Liver (tissue), 9 donors: ENCODE data around the gene LCMT2. TPM values are rescaled to one million over a fixed set of nuclear protein-coding genes. Genes with fewer than 3 reads are reported as not detected.

Experiments
- DNase-seq: peaks from one replicate; pipeline ENCODE4 v3.0.0-alpha.2; 2017; ENCODE audit warnings: low spot score
- H3K27ac ChIP-seq, 2 donors: one replicate each; pipeline ENCODE4 v1.7.0; 2013; ENCODE audit warnings: inconsistent platforms in 2 of 2, low read length in 2 of 2, control low read depth in 1 of 2, low read depth in 1 of 2, mild to moderate bottlenecking in 1 of 2
- H3K27me3 ChIP-seq, 4 donors: one replicate each; pipeline versions ENCODE4 v1.6.1 to v1.7.0; 2013; ENCODE audit warnings: low read length in 3 of 4, inconsistent platforms in 1 of 4, mild to moderate bottlenecking in 1 of 4, moderate library complexity in 1 of 4; ENCODE audit not compliant: control insufficient read depth in 4 of 4, insufficient read depth in 4 of 4
- H3K36me3 ChIP-seq, 4 donors: one replicate each; pipeline versions ENCODE4 v1.6.1 to v1.7.0; 2013; ENCODE audit warnings: low read length in 3 of 4, mild to moderate bottlenecking in 3 of 4, low read depth in 1 of 4, moderate library complexity in 1 of 4; ENCODE audit not compliant: control insufficient read depth in 4 of 4, insufficient read depth in 3 of 4
- H3K4me1 ChIP-seq, 4 donors: one replicate each; pipeline versions ENCODE4 v1.6.1 to v1.7.0; 2013; ENCODE audit warnings: low read length in 3 of 4, mild to moderate bottlenecking in 3 of 4, moderate library complexity in 1 of 4; ENCODE audit not compliant: control insufficient read depth in 4 of 4, insufficient read depth in 4 of 4
- H3K4me3 ChIP-seq, 3 donors: one replicate each; pipeline versions ENCODE4 v1.6.1 to v1.7.0; 2013; ENCODE audit warnings: low read length in 3 of 3, control low read depth in 1 of 3, low read depth in 1 of 3, mild to moderate bottlenecking in 1 of 3
- H3K9ac ChIP-seq, 2 donors: one replicate each; pipeline ENCODE4 v1.7.0; 2013; ENCODE audit warnings: low read length in 2 of 2, mild to moderate bottlenecking in 2 of 2, moderate library complexity in 2 of 2, control low read depth in 1 of 2, low read depth in 1 of 2
- H3K9me3 ChIP-seq, 4 donors: one replicate each; pipeline versions ENCODE4 v1.6.1 to v1.7.0; 2013; ENCODE audit warnings: low read length in 3 of 4; ENCODE audit not compliant: control insufficient read depth in 4 of 4
- EGR1 ChIP-seq, 2 donors: IDR thresholded peaks; 2 replicates each; pipeline ENCODE4 v1.6.1; 2016 to 2018; ENCODE audit warnings: antibody characterized with exemption in 2 of 2, low read depth in 2 of 2
- FOXA2 ChIP-seq: IDR thresholded peaks from 2 replicates; pipeline ENCODE4 v1.6.1; 2016; ENCODE audit warnings: antibody characterized with exemption
- HNF4A ChIP-seq, 2 donors: conservative IDR thresholded peaks; 2 replicates each; pipeline ENCODE4 v1.6.1; 2016; ENCODE audit warnings: antibody characterized with exemption in 2 of 2, mild to moderate bottlenecking in 2 of 2
- HNF4G ChIP-seq: IDR thresholded peaks from 2 replicates; pipeline ENCODE4 v1.6.1; 2016; ENCODE audit warnings: antibody characterized with exemption
- SP1 ChIP-seq: IDR thresholded peaks from 2 replicates; pipeline ENCODE4 v1.6.1; 2018; ENCODE audit warnings: antibody characterized with exemption, mild to moderate bottlenecking
- TAF1 ChIP-seq: conservative IDR thresholded peaks from 2 replicates; pipeline ENCODE4 v1.6.1; 2016; ENCODE audit warnings: antibody characterized with exemption, mild to moderate bottlenecking
- YY1 ChIP-seq: IDR thresholded peaks from 2 replicates; pipeline ENCODE4 v1.6.1; 2016; ENCODE audit warnings: antibody characterized with exemption, mild to moderate bottlenecking
- WGBS: extraction: QIAGEN DNeasy Blood & Tissue Kit; methylation state at CpG from one replicate; pipeline ENCODE4 v1.1.7; 2013; 5-methylcytosine and 5-hydroxymethylcytosine counted together
- polyA plus RNA-seq, 2 donors: library from polyadenylated mRNA; stranded (reverse) in 1 of 2; unstranded in 1 of 2; fragments of 200-250 nt in 1 of 2; fragments of >200 nt in 1 of 2; fragmentation: Nextera tagmentation in 1 of 2; extraction: Ambion mirVana in 1 of 2; gene quantifications; one replicate each; pipeline versions ENCODE4 v1.2.1 to v1.2.3, GENCODE V29; 2013 to 2015
- total RNA-seq, 2 donors: library from RNA; depleted of rRNA; stranded (reverse); fragments of >200 nt; gene quantifications; one replicate each; pipeline ENCODE4 v1.2.3, GENCODE V29; 2014
- TF ChIP-seq, protein P1 (sequence below): IDR thresholded peaks from 2 replicates; pipeline ENCODE4 v1.6.1; 2016; ENCODE audit warnings: antibody characterized with exemption
- TF ChIP-seq, protein P2 (sequence below): IDR thresholded peaks from 2 replicates; pipeline ENCODE4 v1.6.1; 2016; ENCODE audit warnings: antibody characterized with exemption, mild to moderate bottlenecking
- TF ChIP-seq, protein P3 (sequence below): IDR thresholded peaks from 2 replicates; pipeline ENCODE4 v1.6.1; 2016; ENCODE audit warnings: antibody characterized with exemption
- TF ChIP-seq, protein P4 (sequence below): IDR thresholded peaks from 2 replicates; pipeline ENCODE4 v1.6.1; 2016; ENCODE audit warnings: antibody characterized with exemption
- TF ChIP-seq, protein P5 (sequence below): fragments of 150-350 bp; IDR thresholded peaks from 2 replicates; pipeline ENCODE4 v1.5.1; 2017; ENCODE audit warnings: improper control_type of control experiment, low read depth, low read length; ENCODE audit not compliant: missing input control
- donor health status: healthy.
- donor health status: healthy.
- donor health status: healthy.
- donor health status: healthy.
- donor health status: healthy.

LCMT2 gene
- total and polyA plus RNA-seq, 4 donors, result 3.1 to 4.3 (median 3.9) TPM

DNA sequence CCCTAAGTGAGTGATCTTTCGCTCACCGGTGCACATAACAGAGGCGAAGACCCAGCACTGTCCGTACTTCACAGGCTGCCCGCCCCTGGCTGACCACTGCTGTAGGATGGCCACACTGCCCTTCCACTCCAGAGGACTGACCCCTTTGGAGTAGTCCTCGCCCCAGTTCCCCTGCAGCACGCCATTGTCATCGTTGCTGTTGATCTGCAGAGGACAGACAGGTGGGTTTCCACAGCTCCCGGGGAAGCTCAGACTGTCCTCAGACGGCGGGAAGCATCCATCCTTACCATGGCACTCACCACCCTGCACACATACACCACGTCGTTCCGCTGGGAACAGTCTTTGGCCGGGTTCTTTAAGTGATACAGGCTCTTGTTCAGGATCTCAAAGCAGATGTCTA, 43.1 kb downstream of the LCMT2 start:
- no peak for DNase-seq
- no peaks in the 10 kb centered on the region for H3K36me3 ChIP-seq

DNA sequence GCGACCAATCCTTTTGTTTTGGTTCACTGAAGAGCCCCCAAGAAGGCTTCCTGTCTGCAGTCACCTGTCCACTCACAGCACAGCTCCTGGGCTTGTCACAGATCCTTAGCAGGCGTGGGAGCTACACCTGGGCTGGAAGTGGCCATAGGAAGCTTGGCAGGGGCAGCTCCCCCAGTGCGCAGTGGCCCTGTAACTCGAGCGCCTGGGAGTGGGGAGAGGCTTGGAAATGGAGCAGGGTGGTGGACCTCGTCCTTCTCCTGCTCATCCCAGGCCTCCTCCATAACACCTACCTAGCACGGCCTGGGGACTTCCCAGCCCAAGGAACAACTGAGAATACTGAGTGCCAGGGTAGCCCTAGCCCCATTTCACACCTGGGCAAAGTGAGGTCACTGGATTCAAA, 44.3 kb downstream of the LCMT2 start:
- Histone ChIP-seq H3K9me3 (no peaks in the 10 kb centered on the region), H3K27ac (no peak overlapping the region), H3K4me1 (no peaks in the 10 kb centered on the region), H3K9ac (no peak overlapping the region), H3K4me3 (no peak overlapping the region), H3K27me3 (no peaks in the 10 kb centered on the region), H3K36me3 (no peaks in the 10 kb centered on the region)
- TF ChIP-seq, protein P1, sequence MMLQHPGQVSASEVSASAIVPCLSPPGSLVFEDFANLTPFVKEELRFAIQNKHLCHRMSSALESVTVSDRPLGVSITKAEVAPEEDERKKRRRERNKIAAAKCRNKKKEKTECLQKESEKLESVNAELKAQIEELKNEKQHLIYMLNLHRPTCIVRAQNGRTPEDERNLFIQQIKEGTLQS, result no peak
- TF ChIP-seq YY1, result no peak
- TF ChIP-seq, protein P2, sequence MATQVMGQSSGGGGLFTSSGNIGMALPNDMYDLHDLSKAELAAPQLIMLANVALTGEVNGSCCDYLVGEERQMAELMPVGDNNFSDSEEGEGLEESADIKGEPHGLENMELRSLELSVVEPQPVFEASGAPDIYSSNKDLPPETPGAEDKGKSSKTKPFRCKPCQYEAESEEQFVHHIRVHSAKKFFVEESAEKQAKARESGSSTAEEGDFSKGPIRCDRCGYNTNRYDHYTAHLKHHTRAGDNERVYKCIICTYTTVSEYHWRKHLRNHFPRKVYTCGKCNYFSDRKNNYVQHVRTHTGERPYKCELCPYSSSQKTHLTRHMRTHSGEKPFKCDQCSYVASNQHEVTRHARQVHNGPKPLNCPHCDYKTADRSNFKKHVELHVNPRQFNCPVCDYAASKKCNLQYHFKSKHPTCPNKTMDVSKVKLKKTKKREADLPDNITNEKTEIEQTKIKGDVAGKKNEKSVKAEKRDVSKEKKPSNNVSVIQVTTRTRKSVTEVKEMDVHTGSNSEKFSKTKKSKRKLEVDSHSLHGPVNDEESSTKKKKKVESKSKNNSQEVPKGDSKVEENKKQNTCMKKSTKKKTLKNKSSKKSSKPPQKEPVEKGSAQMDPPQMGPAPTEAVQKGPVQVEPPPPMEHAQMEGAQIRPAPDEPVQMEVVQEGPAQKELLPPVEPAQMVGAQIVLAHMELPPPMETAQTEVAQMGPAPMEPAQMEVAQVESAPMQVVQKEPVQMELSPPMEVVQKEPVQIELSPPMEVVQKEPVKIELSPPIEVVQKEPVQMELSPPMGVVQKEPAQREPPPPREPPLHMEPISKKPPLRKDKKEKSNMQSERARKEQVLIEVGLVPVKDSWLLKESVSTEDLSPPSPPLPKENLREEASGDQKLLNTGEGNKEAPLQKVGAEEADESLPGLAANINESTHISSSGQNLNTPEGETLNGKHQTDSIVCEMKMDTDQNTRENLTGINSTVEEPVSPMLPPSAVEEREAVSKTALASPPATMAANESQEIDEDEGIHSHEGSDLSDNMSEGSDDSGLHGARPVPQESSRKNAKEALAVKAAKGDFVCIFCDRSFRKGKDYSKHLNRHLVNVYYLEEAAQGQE, result no peak
- no peak for TF ChIP-seq TAF1
- TF ChIP-seq, protein P3, sequence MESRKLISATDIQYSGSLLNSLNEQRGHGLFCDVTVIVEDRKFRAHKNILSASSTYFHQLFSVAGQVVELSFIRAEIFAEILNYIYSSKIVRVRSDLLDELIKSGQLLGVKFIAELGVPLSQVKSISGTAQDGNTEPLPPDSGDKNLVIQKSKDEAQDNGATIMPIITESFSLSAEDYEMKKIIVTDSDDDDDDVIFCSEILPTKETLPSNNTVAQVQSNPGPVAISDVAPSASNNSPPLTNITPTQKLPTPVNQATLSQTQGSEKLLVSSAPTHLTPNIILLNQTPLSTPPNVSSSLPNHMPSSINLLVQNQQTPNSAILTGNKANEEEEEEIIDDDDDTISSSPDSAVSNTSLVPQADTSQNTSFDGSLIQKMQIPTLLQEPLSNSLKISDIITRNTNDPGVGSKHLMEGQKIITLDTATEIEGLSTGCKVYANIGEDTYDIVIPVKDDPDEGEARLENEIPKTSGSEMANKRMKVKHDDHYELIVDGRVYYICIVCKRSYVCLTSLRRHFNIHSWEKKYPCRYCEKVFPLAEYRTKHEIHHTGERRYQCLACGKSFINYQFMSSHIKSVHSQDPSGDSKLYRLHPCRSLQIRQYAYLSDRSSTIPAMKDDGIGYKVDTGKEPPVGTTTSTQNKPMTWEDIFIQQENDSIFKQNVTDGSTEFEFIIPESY, result no peak
- no peak for TF ChIP-seq FOXA2
- no peak for TF ChIP-seq SP1
- WGBS, result 62% methylated on average over 7 of the region's 7 CpGs
- DNase-seq, result no peak

More for the DNA sequence above, 43.1 kb downstream of the LCMT2 start:
- Histone ChIP-seq H3K4me3 (no peak overlapping the region), H3K9me3 (no peaks in the 10 kb centered on the region), H3K27me3 (no peaks in the 10 kb centered on the region), H3K9ac (no peak overlapping the region), H3K4me1 (no peaks in the 10 kb centered on the region), H3K27ac (no peak overlapping the region)
- WGBS, result 65% methylated on average over 15 of the region's 15 CpGs
- TF ChIP-seq FOXA2, result no peak
- no peak for TF ChIP-seq TAF1
- TF ChIP-seq HNF4A (conservative IDR thresholded peaks at IDR 0.05), result no peak
- TF ChIP-seq, protein P4, sequence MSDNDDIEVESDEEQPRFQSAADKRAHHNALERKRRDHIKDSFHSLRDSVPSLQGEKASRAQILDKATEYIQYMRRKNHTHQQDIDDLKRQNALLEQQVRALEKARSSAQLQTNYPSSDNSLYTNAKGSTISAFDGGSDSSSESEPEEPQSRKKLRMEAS, result no peak
- TF ChIP-seq YY1, result no peak
- TF ChIP-seq, protein P2, result no peak
- TF ChIP-seq, protein P5, sequence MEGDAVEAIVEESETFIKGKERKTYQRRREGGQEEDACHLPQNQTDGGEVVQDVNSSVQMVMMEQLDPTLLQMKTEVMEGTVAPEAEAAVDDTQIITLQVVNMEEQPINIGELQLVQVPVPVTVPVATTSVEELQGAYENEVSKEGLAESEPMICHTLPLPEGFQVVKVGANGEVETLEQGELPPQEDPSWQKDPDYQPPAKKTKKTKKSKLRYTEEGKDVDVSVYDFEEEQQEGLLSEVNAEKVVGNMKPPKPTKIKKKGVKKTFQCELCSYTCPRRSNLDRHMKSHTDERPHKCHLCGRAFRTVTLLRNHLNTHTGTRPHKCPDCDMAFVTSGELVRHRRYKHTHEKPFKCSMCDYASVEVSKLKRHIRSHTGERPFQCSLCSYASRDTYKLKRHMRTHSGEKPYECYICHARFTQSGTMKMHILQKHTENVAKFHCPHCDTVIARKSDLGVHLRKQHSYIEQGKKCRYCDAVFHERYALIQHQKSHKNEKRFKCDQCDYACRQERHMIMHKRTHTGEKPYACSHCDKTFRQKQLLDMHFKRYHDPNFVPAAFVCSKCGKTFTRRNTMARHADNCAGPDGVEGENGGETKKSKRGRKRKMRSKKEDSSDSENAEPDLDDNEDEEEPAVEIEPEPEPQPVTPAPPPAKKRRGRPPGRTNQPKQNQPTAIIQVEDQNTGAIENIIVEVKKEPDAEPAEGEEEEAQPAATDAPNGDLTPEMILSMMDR, result no peak
- TF ChIP-seq EGR1 (IDR thresholded peaks at IDR 0.05; ENCODE audit: low read depth in 2 of 2), result no peak
- TF ChIP-seq HNF4G, result no peak
